Suprapubic skin (tissue), 4 donors: ENCODE measurements around the gene OLFML2A. TPM values are rescaled to one million over a fixed set of nuclear protein-coding genes. Genes with fewer than 3 reads are reported as not detected.

Experiments
- DNase-seq, 2 donors: peaks; one replicate each; pipeline ENCODE4 v3.0.0-alpha.2; 2019; ENCODE audit warnings: low spot score in 2 of 2
- H3K27ac ChIP-seq: fragments of 200-600 bp; sonication (generic); one replicate; pipeline ENCODE4 v1.5.1; 2019
- H3K27me3 ChIP-seq: fragments of 200-600 bp; sonication (generic); one replicate; pipeline ENCODE4 v1.5.1; 2019
- H3K36me3 ChIP-seq: fragments of 200-600 bp; sonication (generic); one replicate; pipeline ENCODE4 v1.5.1; 2019
- H3K4me1 ChIP-seq: fragments of 200-600 bp; sonication (generic); one replicate; pipeline ENCODE4 v1.5.1; 2019
- H3K4me3 ChIP-seq: fragments of 200-600 bp; sonication (generic); one replicate; pipeline ENCODE4 v1.5.1; 2019; ENCODE audit warnings: mild to moderate bottlenecking
- H3K9me3 ChIP-seq: fragments of 200-600 bp; sonication (generic); one replicate; pipeline ENCODE4 v1.5.1; 2019
- CTCF ChIP-seq, 2 donors: fragments of 200-600 bp in 1 of 2; fragments of 450-650 bp in 1 of 2; sonication (generic) in 1 of 2; IDR thresholded peaks; one replicate each; pipeline ENCODE4 v1.5.1; 2016 to 2019; ENCODE audit warnings: antibody characterized with exemption in 2 of 2, mild to moderate bottlenecking in 1 of 2, moderate library complexity in 1 of 2
- EP300 ChIP-seq: sonication (generic); formaldehyde crosslinking; IDR thresholded peaks from one replicate; pipeline ENCODE4 v1.6.1; 2017; ENCODE audit warnings: antibody characterized with exemption
- POLR2A ChIP-seq, 2 donors: fragments of 450-650 bp; IDR thresholded peaks; one replicate each; pipeline ENCODE4 v1.6.1; 2017; ENCODE audit warnings: antibody characterized with exemption in 2 of 2, mild to moderate bottlenecking in 2 of 2, moderate library complexity in 2 of 2
- POLR2AphosphoS5 ChIP-seq, 3 donors: sonication (generic); formaldehyde crosslinking; IDR thresholded peaks; one replicate each; pipeline ENCODE4 v1.6.1; 2017; ENCODE audit warnings: antibody characterized with exemption in 3 of 3
- WGBS: methylation state at CpG from one replicate; pipeline ENCODE4 v1.1.5; 2018; 5-methylcytosine and 5-hydroxymethylcytosine counted together
- total RNA-seq, 4 donors: library from RNA; depleted of rRNA; stranded (reverse); fragments of >200 nt; gene quantifications; one replicate each; pipeline ENCODE4 v1.1.0, GENCODE V29; 2016

Gene OLFML2A
- total RNA-seq, 4 donors from 2014 or later: 14.6 to 36.8 (median 18.9) TPM

GRCh38 chr9:124820698-124821623 lies 44.0 kb downstream of the OLFML2A start:
- Histone ChIP-seq H3K27me3 (no peaks in the 10 kb centered on the region), H3K36me3 (no peaks in the 10 kb centered on the region), H3K27ac (no peak overlapping the region), H3K9me3 (no peaks in the 10 kb centered on the region), H3K4me3 (no peak overlapping the region), H3K4me1 (peaks cover 30% of the 10 kb centered on the region)
- TF ChIP-seq CTCF (IDR thresholded peaks at IDR 0.05): no peak
- TF ChIP-seq POLR2AphosphoS5 (IDR thresholded peaks at IDR 0.05): no peak
- TF ChIP-seq POLR2A (IDR thresholded peaks at IDR 0.05): no peak
- no peak for TF ChIP-seq EP300
- no peak for DNase-seq
- 34% methylated on average over 11 of the region's 12 CpGs for WGBS

GRCh38 chr9:124828489-124829333 lies 51.8 kb downstream of the OLFML2A start:
- TF ChIP-seq EP300 (no peak), CTCF (IDR thresholded peaks at IDR 0.05) (no peak), POLR2AphosphoS5 (IDR thresholded peaks at IDR 0.05) (no peak), POLR2A (IDR thresholded peaks at IDR 0.05) (no peak)
- no peak overlapping the region for H3K27ac ChIP-seq
- WGBS: 41% methylated on average over 2 of the region's 2 CpGs
- H3K36me3 ChIP-seq: no peaks in the 10 kb centered on the region
- H3K27me3 ChIP-seq: no peaks in the 10 kb centered on the region
- H3K4me3 ChIP-seq: no peak overlapping the region
- no peak for DNase-seq
- H3K9me3 ChIP-seq: no peaks in the 10 kb centered on the region
- peaks cover 21% of the 10 kb centered on the region for H3K4me1 ChIP-seq

- no peak overlapping the region for H3K27ac ChIP-seq
- no peak overlapping the region for H3K4me3 ChIP-seq
- no peak for DNase-seq
- peaks cover 21% of the 10 kb centered on the region for H3K4me1 ChIP-seq
- no peaks in the 10 kb centered on the region for H3K36me3 ChIP-seq
- 45% methylated on average over 5 of the region's 5 CpGs for WGBS
- H3K27me3 ChIP-seq: no peaks in the 10 kb centered on the region
- TF ChIP-seq EP300 (no peak), CTCF (IDR thresholded peaks at IDR 0.05) (no peak), POLR2AphosphoS5 (IDR thresholded peaks at IDR 0.05) (no peak), POLR2A (IDR thresholded peaks at IDR 0.05) (no peak)
- H3K9me3 ChIP-seq: no peaks in the 10 kb centered on the region
Observed at GRCh38 chr9:124829334-124829669, 52.4 kb downstream of the OLFML2A start.

- Histone ChIP-seq H3K36me3 (no peaks in the 10 kb centered on the region), H3K4me3 (no peak overlapping the region), H3K9me3 (no peaks in the 10 kb centered on the region), H3K27me3 (no peaks in the 10 kb centered on the region), H3K4me1 (peaks cover 33% of the 10 kb centered on the region), H3K27ac (no peak overlapping the region)
- TF ChIP-seq POLR2A (IDR thresholded peaks at IDR 0.05) (no peak), POLR2AphosphoS5 (IDR thresholded peaks at IDR 0.05) (no peak), CTCF (IDR thresholded peaks at IDR 0.05) (no peak), EP300 (no peak)
- 64% methylated on average over 4 of the region's 4 CpGs for WGBS
- DNase-seq: no peak
Observed at GRCh38 chr9:124830593-124830992, 53.7 kb downstream of the OLFML2A start.
